Uterus (tissue), 4 donors: ENCODE results near the gene FREM1. TPM values are rescaled to one million over a fixed set of nuclear protein-coding genes. Genes with fewer than 3 reads are reported as not detected.

ENCODE experiments used
- DNase-seq, 2 donors: peaks; one replicate each; pipeline ENCODE4 v3.0.0-alpha.2; 2019 to 2020
- H3K27ac ChIP-seq, 2 donors: fragments of 200-600 bp; sonication (generic); 1 replicate in 1 of 2; 2 replicates in 1 of 2; pipeline ENCODE4 v1.5.1; 2016 to 2018
- H3K27me3 ChIP-seq, 2 donors: fragments of 200-600 bp; sonication (generic); one replicate each; pipeline ENCODE4 v1.5.1; 2018 to 2019; ENCODE audit warnings: control low read depth in 1 of 2
- H3K36me3 ChIP-seq, 2 donors: fragments of 200-600 bp; sonication (generic); one replicate each; pipeline ENCODE4 v1.5.1; 2019; ENCODE audit warnings: control low read depth in 1 of 2
- H3K4me1 ChIP-seq, 2 donors: fragments of 200-600 bp; sonication (generic); one replicate each; pipeline ENCODE4 v1.5.1; 2018 to 2019; ENCODE audit warnings: control low read depth in 1 of 2
- H3K4me3 ChIP-seq, 2 donors: fragments of 200-600 bp; sonication (generic); 1 replicate in 1 of 2; 2 replicates in 1 of 2; pipeline ENCODE4 v1.5.1; 2018 to 2019; ENCODE audit warnings: mild to moderate bottlenecking in 1 of 2
- H3K9me3 ChIP-seq, 2 donors: fragments of 200-600 bp; sonication (generic); one replicate each; pipeline ENCODE4 v1.5.1; 2019; ENCODE audit warnings: control low read depth in 1 of 2
- CTCF ChIP-seq, 4 experiments: fragments of 200-600 bp in 2 of 4; fragments of 450-650 bp in 2 of 4; sonication (generic) in 2 of 4; IDR thresholded peaks; one replicate each; pipeline ENCODE4 v1.5.1; 2016 to 2019; ENCODE audit warnings: antibody characterized with exemption in 4 of 4, mild to moderate bottlenecking in 2 of 4, moderate library complexity in 1 of 4
- POLR2A ChIP-seq, 2 donors: fragments of 450-650 bp; IDR thresholded peaks; one replicate each; pipeline ENCODE4 v1.6.1; 2016; ENCODE audit warnings: antibody characterized with exemption in 2 of 2, mild to moderate bottlenecking in 1 of 2, moderate library complexity in 1 of 2
- intact Hi-C: fragments of 100-400 bp; cut with DNase I; formaldehyde crosslinking; loops from one replicate; pipeline ENCODE4 v1.15.1; 2023; ENCODE audit warnings: low total_unique reads
- total RNA-seq, 4 donors: library from RNA; depleted of rRNA in 3 of 4; stranded (reverse); fragments of >200 nt in 3 of 4; gene quantifications; one replicate each; pipeline versions ENCODE4 v1.1.0 to v1.2.4, GENCODE V29; 2014 to 2023
- donor health status: DM: yes; HTN: yes; CAD: no.

The FREM1 gene
- total RNA-seq, 4 donors from 2014 or later = 7.6 to 92.6 (median 18.4) TPM

- H3K36me3 ChIP-seq = no peaks in the 10 kb centered on the region
- H3K4me3 ChIP-seq = no peak overlapping the region
- intact Hi-C loops = no loop called here
- H3K27ac ChIP-seq = no peak overlapping the region
- no peaks in the 10 kb centered on the region for H3K9me3 ChIP-seq
- H3K27me3 ChIP-seq = no peaks in the 10 kb centered on the region
- no peak for DNase-seq
- TF ChIP-seq POLR2A (IDR thresholded peaks at IDR 0.05) (no peak), CTCF (IDR thresholded peaks at IDR 0.05) (no peak)
- no peaks in the 10 kb centered on the region for H3K4me1 ChIP-seq
These were observed 190.9 kb downstream of the FREM1 start for GRCh38 chr9:14719231-14719923.

- Histone ChIP-seq H3K4me1 (no peaks in the 10 kb centered on the region), H3K9me3 (no peaks in the 10 kb centered on the region), H3K27me3 (no peaks in the 10 kb centered on the region), H3K4me3 (no peak overlapping the region), H3K27ac (no peak overlapping the region), H3K36me3 (no peaks in the 10 kb centered on the region)
- TF ChIP-seq POLR2A (IDR thresholded peaks at IDR 0.05) = no peak
- TF ChIP-seq CTCF (IDR thresholded peaks at IDR 0.05) = no peak
- intact Hi-C loops = no loop called here
- no peak for DNase-seq
These were observed 195.1 kb downstream of the FREM1 start for GRCh38 chr9:14715102-14715501.

- TF ChIP-seq CTCF (IDR thresholded peaks at IDR 0.05) = no peak
- no peak for TF ChIP-seq POLR2A (IDR thresholded peaks at IDR 0.05)
- Histone ChIP-seq H3K27me3 (no peaks in the 10 kb centered on the region), H3K36me3 (no peaks in the 10 kb centered on the region), H3K4me3 (no peak overlapping the region), H3K4me1 (no peaks in the 10 kb centered on the region), H3K27ac (no peak overlapping the region), H3K9me3 (no peaks in the 10 kb centered on the region)
- DNase-seq = no peak
- intact Hi-C loops = no loop called here
These were observed 197.0 kb downstream of the FREM1 start for GRCh38 chr9:14713187-14713767.

- no peak for DNase-seq
- Histone ChIP-seq H3K4me3 (no peak overlapping the region), H3K4me1 (no peaks in the 10 kb centered on the region), H3K27me3 (no peaks in the 10 kb centered on the region), H3K36me3 (no peaks in the 10 kb centered on the region), H3K27ac (no peak overlapping the region), H3K9me3 (peaks cover 0 to 2% of the 10 kb centered on the region in 2 donors)
- intact Hi-C loops = no loop called here
- TF ChIP-seq POLR2A (IDR thresholded peaks at IDR 0.05) = no peak
- no peak for TF ChIP-seq CTCF (IDR thresholded peaks at IDR 0.05)
These were observed 199.4 kb downstream of the FREM1 start for GRCh38 chr9:14710804-14711203.

GRCh38 chr9:14706530-14707140 lies 203.6 kb downstream of the FREM1 start:
- no peak for TF ChIP-seq POLR2A (IDR thresholded peaks at IDR 0.05)
- TF ChIP-seq CTCF (IDR thresholded peaks at IDR 0.05) = no peak
- intact Hi-C loops = no loop called here
- no peaks in the 10 kb centered on the region for H3K36me3 ChIP-seq
- no peak for DNase-seq
- H3K27me3 ChIP-seq = no peaks in the 10 kb centered on the region
- no peaks in the 10 kb centered on the region for H3K4me1 ChIP-seq
- H3K4me3 ChIP-seq = no peak overlapping the region
- peaks cover 0 to 17% of the 10 kb centered on the region in 2 donors for H3K9me3 ChIP-seq
- no peak overlapping the region for H3K27ac ChIP-seq
